Spleen (tissue), 11 donors: ENCODE data around the gene APOBEC3B. TPM values are rescaled to one million over a fixed set of nuclear protein-coding genes. Genes with fewer than 3 reads are reported as not detected.

Source experiments
- DNase-seq: peaks from one replicate; pipeline ENCODE4 v3.0.0-alpha.2; 2020
- H3K27ac ChIP-seq, 8 donors: fragments of 200-600 bp; sonication (generic) in 7 of 8; 1 replicate in 4 of 8; 2 replicates in 4 of 8; pipeline versions ENCODE4 v1.5.0 to v1.8.0; 2016 to 2021; ENCODE audit warnings: inconsistent platforms in 4 of 8, mild to moderate bottlenecking in 4 of 8, moderate library complexity in 1 of 8
- H3K27me3 ChIP-seq, 7 donors: fragments of 200-600 bp; sonication (generic) in 6 of 7; replicated peaks in 1 of 7; 1 replicate in 4 of 7; 2 replicates in 3 of 7; pipeline versions ENCODE4 v1.5.0 to v1.8.0; 2016 to 2021; ENCODE audit warnings: inconsistent platforms in 3 of 7, mild to moderate bottlenecking in 1 of 7
- H3K36me3 ChIP-seq, 6 donors: fragments of 200-600 bp; sonication (generic) in 5 of 6; 1 replicate in 4 of 6; 2 replicates in 2 of 6; pipeline versions ENCODE4 v1.5.0 to v1.8.0; 2016 to 2021; ENCODE audit warnings: inconsistent platforms in 2 of 6
- H3K4me1 ChIP-seq, 6 donors: fragments of 200-600 bp; sonication (generic) in 5 of 6; 1 replicate in 3 of 6; 2 replicates in 3 of 6; pipeline versions ENCODE4 v1.5.0 to v1.8.0; 2016 to 2021; ENCODE audit warnings: inconsistent platforms in 3 of 6
- H3K4me3 ChIP-seq, 8 donors: fragments of 200-600 bp; sonication (generic) in 7 of 8; 1 replicate in 4 of 8; 2 replicates in 4 of 8; pipeline versions ENCODE4 v1.5.0 to v1.8.0; 2016 to 2021; ENCODE audit warnings: inconsistent platforms in 4 of 8, mild to moderate bottlenecking in 4 of 8, moderate library complexity in 2 of 8
- H3K9me3 ChIP-seq, 8 donors: fragments of 200-600 bp; sonication (generic) in 7 of 8; 1 replicate in 4 of 8; 2 replicates in 4 of 8; pipeline versions ENCODE4 v1.5.0 to v1.8.0; 2016 to 2021; ENCODE audit warnings: inconsistent platforms in 4 of 8
- POLR2A ChIP-seq, 3 donors: fragments of 450-650 bp; IDR thresholded peaks; one replicate each; pipeline ENCODE4 v1.5.1; 2017; ENCODE audit warnings: antibody characterized with exemption in 3 of 3, mild to moderate bottlenecking in 1 of 3
- POLR2AphosphoS5 ChIP-seq, 3 donors: sonication (generic); formaldehyde crosslinking; IDR thresholded peaks; one replicate each; pipeline ENCODE4 v1.5.1; 2017; ENCODE audit warnings: antibody characterized with exemption in 3 of 3
- WGBS, 5 donors: extraction: QIAGEN DNeasy Blood & Tissue Kit in 3 of 5; methylation state at CpG; one replicate each; pipeline versions ENCODE4 v1.1.5 to v1.1.7; 2013 to 2018; 5-methylcytosine and 5-hydroxymethylcytosine counted together
- intact Hi-C: fragments of 100-400 bp; cut with DNase I; formaldehyde crosslinking; loops from one replicate; pipeline ENCODE4 v1.15.0; 2023; ENCODE audit warnings: low total_unique reads
- polyA plus RNA-seq, 3 donors: library from polyadenylated mRNA; stranded (reverse); fragments of 200-250 nt; gene quantifications; one replicate each; pipeline ENCODE4 v1.2.1, GENCODE V29; 2013
- total RNA-seq, 7 donors: library from RNA; depleted of rRNA in 3 of 7; stranded (reverse); fragments of >200 nt in 3 of 7; fragmentation: NEBNext Ultra II Directional in 4 of 7; extraction: Animal tissue kit (Norgen Biotek cat#: 25700) in 4 of 7; gene quantifications; one replicate each; pipeline versions ENCODE4 v1.1.0 to v1.2.1, GENCODE V29; 2016 to 2021
- TF ChIP-seq, protein P1 (sequence below), 11 experiments: fragments of 200-600 bp in 7 of 11; fragments of 450-650 bp in 4 of 11; sonication (generic) in 4 of 11; IDR thresholded peaks in 8 of 11; conservative IDR thresholded peaks in 3 of 11; 1 replicate in 7 of 11; 2 replicates in 4 of 11; pipeline versions ENCODE4 v1.4.0 to v1.8.0; 2016 to 2021; ENCODE audit warnings: antibody characterized with exemption in 11 of 11, inconsistent platforms in 4 of 11, mild to moderate bottlenecking in 1 of 11
- donor health status: healthy with polysubstance abuse.
- donor health status: DM: no; HTN: no; CAD: no; lungs with moderate emphysema.
- donor health status: DM: no; HTN: no; CAD: no.
- donor health status: Bipolar disorder and iron deficiency.
- donor health status: healthy.
- donor health status: DM: no; HTN: no; CAD: no.
- donor health status: DM: yes; HTN: yes; CAD: no.

The APOBEC3B gene
- total and polyA plus RNA-seq, 10 donors = 1.2 to 14.0 (median 4.3) TPM; not detected in 1

DNA sequence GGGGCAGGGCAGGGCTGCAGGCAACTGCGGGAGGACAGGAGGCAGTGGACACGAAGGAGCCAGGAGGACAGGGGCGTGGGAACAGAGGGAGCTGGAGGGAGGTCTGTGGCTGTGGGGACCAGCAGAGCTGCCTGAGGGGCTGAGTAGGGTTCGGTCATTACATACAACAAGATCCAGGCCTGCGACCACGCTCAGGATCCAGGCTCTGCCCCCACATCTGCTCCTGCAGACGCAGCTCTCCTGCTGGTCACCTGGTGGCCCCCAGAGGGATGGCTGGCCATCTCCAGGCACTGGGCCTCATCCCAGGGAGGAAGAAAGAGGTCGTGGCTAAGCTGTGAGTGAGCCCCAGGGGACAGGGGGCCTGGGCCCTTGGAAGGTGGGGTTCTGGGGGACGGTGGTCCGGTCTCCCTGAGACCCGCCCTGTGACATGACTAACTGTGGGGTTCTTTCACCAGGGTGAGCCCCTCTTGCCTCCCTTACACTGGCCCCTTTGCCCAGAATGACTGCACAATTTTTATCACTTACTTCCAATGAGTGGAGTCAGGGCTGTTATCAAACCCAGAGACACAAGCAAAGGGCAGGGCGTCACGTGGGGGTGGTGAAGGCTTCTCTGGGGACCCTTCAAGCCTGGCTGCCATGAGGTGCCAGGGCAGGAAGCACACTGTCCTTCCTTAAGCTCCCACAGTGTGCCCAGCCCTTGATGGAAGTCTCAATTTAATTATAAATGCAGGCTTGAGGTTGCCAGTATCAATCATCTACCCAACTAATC, 31.4 kb upstream of the APOBEC3B start:
- Histone ChIP-seq H3K27ac (peak overlapping the region in 3 of 8 donors; percentile 90 to 97 (median 95)), H3K4me1 (peaks cover 0 to 45% (median 4%) of the 10 kb centered on the region in 6 donors), H3K27me3 (peaks cover 0 to 5% (median 0%) of the 10 kb centered on the region in 7 donors), H3K4me3 (peak overlapping the region in 1 of 8 donors; percentile 63), H3K9me3 (no peaks in the 10 kb centered on the region), H3K36me3 (no peaks in the 10 kb centered on the region)
- intact Hi-C loops = no loop called here
- WGBS, 5 donors = 84 to 91% (median 89%) methylated on average over 13 of the region's 13 CpGs
- no peak for DNase-seq
- no peak for TF ChIP-seq POLR2AphosphoS5 (IDR thresholded peaks at IDR 0.05)
- no peak for TF ChIP-seq POLR2A (IDR thresholded peaks at IDR 0.05)
- TF ChIP-seq, protein P1, sequence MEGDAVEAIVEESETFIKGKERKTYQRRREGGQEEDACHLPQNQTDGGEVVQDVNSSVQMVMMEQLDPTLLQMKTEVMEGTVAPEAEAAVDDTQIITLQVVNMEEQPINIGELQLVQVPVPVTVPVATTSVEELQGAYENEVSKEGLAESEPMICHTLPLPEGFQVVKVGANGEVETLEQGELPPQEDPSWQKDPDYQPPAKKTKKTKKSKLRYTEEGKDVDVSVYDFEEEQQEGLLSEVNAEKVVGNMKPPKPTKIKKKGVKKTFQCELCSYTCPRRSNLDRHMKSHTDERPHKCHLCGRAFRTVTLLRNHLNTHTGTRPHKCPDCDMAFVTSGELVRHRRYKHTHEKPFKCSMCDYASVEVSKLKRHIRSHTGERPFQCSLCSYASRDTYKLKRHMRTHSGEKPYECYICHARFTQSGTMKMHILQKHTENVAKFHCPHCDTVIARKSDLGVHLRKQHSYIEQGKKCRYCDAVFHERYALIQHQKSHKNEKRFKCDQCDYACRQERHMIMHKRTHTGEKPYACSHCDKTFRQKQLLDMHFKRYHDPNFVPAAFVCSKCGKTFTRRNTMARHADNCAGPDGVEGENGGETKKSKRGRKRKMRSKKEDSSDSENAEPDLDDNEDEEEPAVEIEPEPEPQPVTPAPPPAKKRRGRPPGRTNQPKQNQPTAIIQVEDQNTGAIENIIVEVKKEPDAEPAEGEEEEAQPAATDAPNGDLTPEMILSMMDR (IDR thresholded peaks at IDR 0.05 in 8 of 11, conservative IDR thresholded peaks at IDR 0.05 in 3 of 11) = no peak

DNA sequence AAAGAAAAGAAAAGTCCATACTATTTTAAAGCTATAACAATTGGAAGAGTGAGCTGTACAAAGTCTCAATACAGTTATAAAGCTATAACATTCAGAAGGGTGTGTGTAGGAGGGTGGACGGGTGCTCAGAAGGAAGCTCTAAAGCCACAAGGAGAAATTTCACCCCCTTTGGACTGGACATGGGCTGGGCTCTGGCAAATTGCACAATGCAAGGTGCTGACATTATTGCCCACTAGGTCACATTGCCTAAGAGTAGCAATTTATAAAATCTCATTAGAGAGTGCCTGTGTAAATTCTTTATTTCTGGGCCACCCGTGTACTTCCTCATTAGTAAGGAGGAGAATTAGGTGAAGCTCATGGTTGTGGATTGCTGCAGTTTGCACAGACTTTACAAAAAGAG, 30.4 kb upstream of the APOBEC3B start:
- 31 to 51% (median 43%) methylated on average over 2 of the region's 2 CpGs for WGBS, 5 donors
- H3K36me3 ChIP-seq = no peaks in the 10 kb centered on the region
- no peak for DNase-seq
- H3K4me3 ChIP-seq = peak overlapping the region in 1 of 8 donors; percentile 63
- intact Hi-C loops = no loop called here
- TF ChIP-seq POLR2A (IDR thresholded peaks at IDR 0.05) (no peak), POLR2AphosphoS5 (IDR thresholded peaks at IDR 0.05) (peak in 1 of 3 donors; percentile 30)
- peaks cover 0 to 44% (median 4%) of the 10 kb centered on the region in 6 donors for H3K4me1 ChIP-seq
- peaks cover 0 to 3% (median 0%) of the 10 kb centered on the region in 7 donors for H3K27me3 ChIP-seq
- peak overlapping the region in 7 of 8 donors; percentile 66 to 97 (median 90) for H3K27ac ChIP-seq
- H3K9me3 ChIP-seq = no peaks in the 10 kb centered on the region

DNA sequence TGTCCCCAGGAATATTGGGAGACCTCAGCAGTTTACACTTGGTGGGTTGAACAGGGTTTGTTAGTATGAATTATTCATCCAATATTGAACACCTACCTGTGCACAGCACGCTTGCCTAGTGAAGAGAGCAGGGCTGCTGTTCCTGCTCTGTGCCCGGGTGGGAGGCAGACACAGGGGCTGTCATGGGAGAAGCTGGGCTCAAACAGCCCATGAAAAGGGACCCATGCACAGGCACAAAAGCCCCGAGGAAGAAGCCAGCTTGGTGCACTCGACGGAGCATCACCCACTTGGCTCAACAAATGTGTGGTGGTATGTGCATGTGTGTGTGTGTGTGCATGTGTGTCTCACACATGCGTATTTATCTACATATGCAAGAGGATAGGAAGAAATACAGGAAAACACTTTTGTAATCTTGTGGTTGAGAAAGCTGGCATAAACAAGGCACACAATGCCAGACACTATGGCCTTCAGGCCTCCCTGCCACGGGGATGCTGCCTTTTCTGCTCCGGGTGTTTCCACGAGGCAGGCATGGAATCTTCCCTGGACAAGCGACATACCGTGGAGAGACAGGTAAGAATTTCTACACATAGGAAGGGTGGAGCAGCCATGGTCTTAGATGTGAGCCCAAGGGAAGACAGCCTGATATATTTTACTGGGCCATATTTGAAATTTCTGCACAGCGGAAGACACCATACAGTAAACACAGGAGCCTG, 29.7 kb upstream of the APOBEC3B start:
- no peaks in the 10 kb centered on the region for H3K27me3 ChIP-seq
- intact Hi-C loops = no loop called here
- no peaks in the 10 kb centered on the region for H3K36me3 ChIP-seq
- H3K4me3 ChIP-seq = peak overlapping the region in 4 of 8 donors; percentile 4 to 63 (median 30)
- peaks cover 0 to 51% (median 4%) of the 10 kb centered on the region in 6 donors for H3K4me1 ChIP-seq
- H3K27ac ChIP-seq = peak overlapping the region in 7 of 8 donors; percentile 66 to 97 (median 90)
- DNase-seq = no peak
- 52 to 77% (median 64%) methylated on average over 12 of the region's 12 CpGs for WGBS, 5 donors
- no peaks in the 10 kb centered on the region for H3K9me3 ChIP-seq
- TF ChIP-seq, protein P1 (IDR thresholded peaks at IDR 0.05 in 8 of 11, conservative IDR thresholded peaks at IDR 0.05 in 3 of 11) = no peak
- peak in 1 of 3 donors; percentile 64 for TF ChIP-seq POLR2AphosphoS5 (IDR thresholded peaks at IDR 0.05)

DNA sequence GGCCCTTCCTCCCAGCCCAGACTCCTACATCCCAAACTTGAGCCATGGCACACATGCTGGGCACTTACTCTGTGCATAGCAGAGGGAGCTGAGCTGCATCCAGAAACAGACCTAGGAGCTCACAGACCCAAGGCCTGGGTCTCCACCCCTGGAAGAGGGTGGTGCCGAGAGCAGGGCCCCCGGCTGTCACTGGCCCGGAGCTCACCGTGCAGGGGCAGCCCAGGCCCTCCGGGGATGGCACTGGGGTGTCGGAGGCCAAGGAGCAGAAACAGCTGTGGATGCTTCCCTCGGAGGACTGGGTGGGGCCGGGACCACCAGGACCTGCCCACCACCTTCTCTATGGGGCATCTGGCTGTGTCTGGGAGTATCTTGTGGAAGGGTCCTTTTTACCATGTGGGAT, 29.1 kb upstream of the APOBEC3B start:
- Histone ChIP-seq H3K4me3 (peak overlapping the region in 4 of 8 donors; percentile 4 to 63 (median 30)), H3K36me3 (no peaks in the 10 kb centered on the region), H3K9me3 (no peaks in the 10 kb centered on the region), H3K27me3 (no peaks in the 10 kb centered on the region), H3K4me1 (peaks cover 0 to 58% (median 5%) of the 10 kb centered on the region in 6 donors), H3K27ac (peak overlapping the region in 7 of 8 donors; percentile 66 to 97 (median 90))
- DNase-seq = no peak
- WGBS, 5 donors = 87 to 94% (median 90%) methylated on average over 8 of the region's 8 CpGs; no CpG with 5 or more reads in 1 of the 5 donors
- TF ChIP-seq POLR2A (IDR thresholded peaks at IDR 0.05) = no peak
- TF ChIP-seq, protein P1 (IDR thresholded peaks at IDR 0.05 in 8 of 11, conservative IDR thresholded peaks at IDR 0.05 in 3 of 11) = no peak
- peak in 1 of 3 donors; percentile 32 for TF ChIP-seq POLR2AphosphoS5 (IDR thresholded peaks at IDR 0.05)
- intact Hi-C loops = no loop called here
